ENCODE results near the gene KCTD19.

- TF ChIP-seq L3MBTL2 (conservative IDR thresholded peaks at IDR 0.05) = no peak
- no peak for TF ChIP-seq TARDBP (IDR thresholded peaks at IDR 0.05)
- no peak for TF ChIP-seq NFRKB (IDR thresholded peaks at IDR 0.05)
- no peak for TF ChIP-seq SUZ12 (IDR thresholded peaks at IDR 0.05)
- no peak for TF ChIP-seq HDGF (IDR thresholded peaks at IDR 0.05; ENCODE audit: borderline replicate concordance)
- TF ChIP-seq FOXA1 (IDR thresholded peaks at IDR 0.05) = no peak
- no peak for TF ChIP-seq SP1 (IDR thresholded peaks at IDR 0.05)
- TF ChIP-seq BHLHE40 (IDR thresholded peaks at IDR 0.05; ENCODE audit: borderline replicate concordance) = no peak
- no peak for TF ChIP-seq PKNOX1 (IDR thresholded peaks at IDR 0.05)
- TF ChIP-seq FOXM1 (IDR thresholded peaks at IDR 0.05; ENCODE audit: borderline replicate concordance) = no peak
- no peak for TF ChIP-seq FOXK2 (IDR thresholded peaks at IDR 0.05)
Measured at GRCh38 chr16:67345401-67345800, 18.9 kb upstream of the KCTD19 start.

Measured in HEK293T (cell line).